Head of caudate nucleus (tissue), 42 donors: ENCODE results near the gene SORCS3.

ENCODE experiments used
- DNase-seq, 42 donors: peaks; one replicate each; pipeline versions ENCODE4 v3.0.0 to v3.0.0-alpha.2; 2020 to 2021; ENCODE audit warnings: mixed read lengths in 7 of 42
- intact Hi-C: fragments of 100-400 bp; cut with DNase I; formaldehyde crosslinking; loops from one replicate; pipeline ENCODE4 v1.15.0; 2022

SORCS3 gene

GRCh38 chr10:104741127-104741526, 100.0 kb downstream of the SORCS3 start:
- intact Hi-C loops = no loop called here
- no peak for DNase-seq

- intact Hi-C loops = no loop called here
- no peak for DNase-seq
These were observed 103.0 kb downstream of the SORCS3 start for GRCh38 chr10:104744052-104744451.

- intact Hi-C loops = no loop called here
- no peak for DNase-seq
These were observed 109.2 kb downstream of the SORCS3 start for GRCh38 chr10:104750291-104750690.

GRCh38 chr10:104762793-104763192, 121.7 kb downstream of the SORCS3 start:
- intact Hi-C loops = no loop called here

GRCh38 chr10:104766341-104766740, 125.3 kb downstream of the SORCS3 start:
- intact Hi-C loops = no loop called here
- DNase-seq = peak in 19 of 42 donors; percentile 5 to 51 (median 19)

More at GRCh38 chr10:104762793-104763192, 121.7 kb downstream of the SORCS3 start:
- DNase-seq = no peak

GRCh38 chr10:104767282-104767681, 126.2 kb downstream of the SORCS3 start:
- intact Hi-C loops = no loop called here
- DNase-seq = no peak

- no peak for DNase-seq
- intact Hi-C loops = no loop called here
These were observed 126.7 kb downstream of the SORCS3 start for GRCh38 chr10:104767745-104768144.

- no peak for DNase-seq
- intact Hi-C loops = loop anchor here (10.0 kb wide), 1 partner anchor 128 kb away; the partner anchor contains the start of gene SORCS3
These were observed 132.0 kb downstream of the SORCS3 start for GRCh38 chr10:104773105-104773504.

- intact Hi-C loops = loop anchor here (10.0 kb wide), 1 partner anchor 129 kb away; the partner anchor contains the start of gene SORCS3
- DNase-seq = no peak
These were observed 133.1 kb downstream of the SORCS3 start for GRCh38 chr10:104774234-104774633.

GRCh38 chr10:104777086-104777799, 136.2 kb downstream of the SORCS3 start:
- intact Hi-C loops = loop anchor here (10.0 kb wide), 1 partner anchor 132 kb away; the partner anchor contains the start of gene SORCS3
- peak in 22 of 42 donors; percentile 12 to 58 (median 30) for DNase-seq

- DNase-seq = no peak
- intact Hi-C loops = loop anchor here (10.0 kb wide), 1 partner anchor 134 kb away; the partner anchor contains the start of gene SORCS3
These were observed 137.3 kb downstream of the SORCS3 start for GRCh38 chr10:104778371-104778770.

- peak; percentile 32 to 87 (median 70) for DNase-seq
- intact Hi-C loops = loop anchor here (10.0 kb wide), 1 partner anchor 135 kb away; the partner anchor contains the start of gene SORCS3
These were observed 138.6 kb downstream of the SORCS3 start for GRCh38 chr10:104779701-104780100.

- DNase-seq = peak in 8 of 42 donors; percentile 14 to 49 (median 31)
These were observed 139.1 kb downstream of the SORCS3 start for GRCh38 chr10:104780165-104780564.

GRCh38 chr10:104780946-104781595, 140.0 kb downstream of the SORCS3 start:
- intact Hi-C loops = no loop called here
- peak in 1 of 42 donors; percentile 16 for DNase-seq

More at GRCh38 chr10:104780165-104780564, 139.1 kb downstream of the SORCS3 start:
- intact Hi-C loops = no loop called here

- intact Hi-C loops = no loop called here
- peak in 17 of 42 donors; percentile 18 to 63 (median 31) for DNase-seq
These were observed 143.4 kb downstream of the SORCS3 start for GRCh38 chr10:104784452-104784851.

GRCh38 chr10:104791471-104791870, 150.4 kb downstream of the SORCS3 start:
- no peak for DNase-seq
- intact Hi-C loops = no loop called here

- no peak for DNase-seq
- intact Hi-C loops = no loop called here
These were observed 154.3 kb downstream of the SORCS3 start for GRCh38 chr10:104795411-104795810.

GRCh38 chr10:104796823-104797222, 155.7 kb downstream of the SORCS3 start:
- DNase-seq = no peak
- intact Hi-C loops = no loop called here

- intact Hi-C loops = no loop called here
- DNase-seq = no peak
These were observed 161.9 kb downstream of the SORCS3 start for GRCh38 chr10:104802941-104803340.

GRCh38 chr10:104804880-104805279, 163.8 kb downstream of the SORCS3 start:
- DNase-seq = no peak

More at GRCh38 chr10:104804880-104805279, 163.8 kb downstream of the SORCS3 start:
- intact Hi-C loops = no loop called here
